ENCODE results near the gene TANK.
"Not testable (repeated sequence)": the region's sequence is repeated elsewhere in the genome, so short reads cannot be mapped to it uniquely, and the experiment has no call there.

Gene TANK

GRCh38 chr2:161278564-161279229 lies 118.5 kb downstream of the TANK start:
- peak; percentile 20 for DNase-seq (ENCODE audit: low spot score)

- DNase-seq (ENCODE audit: low spot score) = not testable (repeated sequence)
Observed at GRCh38 chr2:161279230-161279815, 119.1 kb downstream of the TANK start.

- peak; percentile 33 for DNase-seq (ENCODE audit: low spot score)
Observed at GRCh38 chr2:161280906-161281323, 120.7 kb downstream of the TANK start.

GRCh38 chr2:161281615-161282310 lies 121.5 kb downstream of the TANK start:
- DNase-seq (ENCODE audit: low spot score) = not testable (repeated sequence)

- not testable (repeated sequence) for DNase-seq (ENCODE audit: low spot score)
Observed at GRCh38 chr2:161282311-161282644, 122.0 kb downstream of the TANK start.

GRCh38 chr2:161283926-161284325 lies 123.7 kb downstream of the TANK start:
- DNase-seq (ENCODE audit: low spot score) = no peak
